Activated gamma-delta T cell treated with anti-CD3 and anti-CD28 coated beads, Interleukin-2, amount 50 U/mL, for 16 hours (primary cell): ENCODE results near the gene PSG7.
"Not testable (repeated sequence)": the region's sequence is repeated elsewhere in the genome, so short reads cannot be mapped to it uniquely, and the experiment has no call there.

Experiments used
- DNase-seq: peaks from one replicate; pipeline ENCODE4 v3.0.0-alpha.2; 2020; ENCODE audit warnings: low read depth

The PSG7 gene

DNA sequence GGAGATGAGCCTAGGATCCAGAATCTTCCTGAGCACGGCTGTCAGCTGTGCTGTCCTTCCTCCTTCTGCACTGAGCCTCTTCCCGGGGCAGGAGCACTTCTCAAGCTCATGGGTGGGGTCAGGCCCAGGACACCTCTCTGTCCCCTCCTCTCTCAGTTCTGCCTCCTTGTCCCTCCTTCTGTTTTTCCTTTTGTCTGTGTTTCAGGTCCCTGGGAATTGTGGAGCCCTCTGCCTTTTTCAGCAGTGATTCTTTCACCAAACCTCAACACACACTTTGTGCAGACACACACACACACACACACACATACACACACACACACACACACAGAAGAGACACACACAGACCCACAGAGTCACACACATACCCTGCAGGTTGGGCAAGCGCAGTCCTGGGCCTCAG lies at the start of gene PSG7:
PSG7 (minus strand) TSS at position 101 of the 400 bp plus-strand sequence. CDS start 131 bp downstream, outside the sequence.
- DNase-seq, result not testable (repeated sequence)

DNA sequence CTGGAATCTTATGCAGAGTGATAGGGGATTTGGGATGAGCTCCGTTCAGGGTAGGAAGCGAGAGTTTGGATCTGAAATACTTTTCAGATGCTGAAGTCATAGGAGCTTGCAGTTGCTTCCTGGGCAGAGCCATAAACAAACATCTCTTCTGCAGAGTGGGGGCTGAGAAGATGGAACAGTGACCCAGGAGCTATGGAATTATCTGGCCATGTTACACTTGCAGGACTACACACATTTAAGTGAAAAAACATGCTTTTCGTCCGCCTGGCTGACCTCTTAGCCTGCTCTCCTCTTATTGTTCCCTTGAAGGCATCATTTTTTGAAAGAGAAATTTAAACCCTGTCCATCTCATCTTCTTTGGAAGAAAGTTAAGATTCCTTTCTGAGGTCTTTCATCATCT lies 48.6 kb upstream of the PSG7 start:
- no peak for DNase-seq

DNA sequence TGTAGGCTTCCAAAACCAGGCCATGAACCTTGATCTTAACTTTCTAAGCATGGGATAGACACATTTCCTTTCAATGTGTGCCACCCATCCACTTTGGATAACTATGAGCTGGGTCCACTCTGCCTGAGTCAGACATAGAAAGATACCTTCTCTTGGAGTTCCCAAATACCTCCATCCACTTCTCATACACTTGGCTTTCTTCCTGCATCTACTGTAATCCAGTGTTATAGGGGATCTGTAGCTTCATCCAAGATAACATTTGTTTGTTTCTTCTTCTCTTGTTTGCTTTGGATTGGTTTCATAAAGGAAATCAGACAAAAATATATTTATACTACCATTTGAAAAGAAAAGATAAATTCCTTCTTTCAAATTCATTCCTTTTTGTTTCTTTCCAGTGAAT lies 45.1 kb upstream of the PSG7 start:
- DNase-seq, result not testable (repeated sequence)

DNA sequence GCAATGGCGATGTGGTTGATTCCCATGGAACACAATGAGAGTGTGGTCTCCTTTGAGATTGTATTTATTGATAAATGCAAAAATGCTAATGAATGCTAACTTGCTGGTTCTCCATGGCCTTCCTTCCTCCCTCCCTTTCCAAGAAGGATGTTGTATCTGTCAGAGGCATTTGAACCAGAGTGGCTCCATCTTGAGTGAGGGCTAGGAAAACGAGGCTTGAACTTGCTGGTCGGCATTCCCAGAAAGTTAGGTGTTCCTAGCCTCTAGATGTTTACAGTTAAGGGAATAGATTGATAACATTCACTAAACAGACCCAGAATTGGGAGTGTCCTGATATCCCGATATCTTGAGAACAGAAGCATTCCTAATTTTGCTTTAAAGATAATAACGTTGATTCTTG lies 34.4 kb upstream of the PSG7 start:
- not testable (repeated sequence) for DNase-seq

DNA sequence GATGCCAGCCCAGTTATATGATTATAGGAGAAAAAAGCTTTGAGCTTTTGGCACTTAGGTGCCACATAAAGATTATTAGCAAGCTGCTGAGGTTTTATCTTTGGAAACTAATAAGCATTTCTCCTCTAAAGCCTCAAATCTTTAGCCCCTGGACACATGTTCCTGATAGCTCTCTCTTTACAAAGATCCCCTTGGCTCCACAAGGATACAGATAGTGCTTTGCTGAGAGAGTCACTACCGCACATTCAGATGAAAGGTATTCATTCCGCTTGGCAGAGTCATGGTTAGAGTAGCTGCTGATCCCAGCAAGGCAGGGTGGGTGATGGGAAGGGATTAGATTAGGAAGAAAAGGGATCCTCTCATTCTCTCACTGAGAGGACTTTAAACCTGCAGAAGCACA lies 28.2 kb upstream of the PSG7 start:
- no peak for DNase-seq

DNA sequence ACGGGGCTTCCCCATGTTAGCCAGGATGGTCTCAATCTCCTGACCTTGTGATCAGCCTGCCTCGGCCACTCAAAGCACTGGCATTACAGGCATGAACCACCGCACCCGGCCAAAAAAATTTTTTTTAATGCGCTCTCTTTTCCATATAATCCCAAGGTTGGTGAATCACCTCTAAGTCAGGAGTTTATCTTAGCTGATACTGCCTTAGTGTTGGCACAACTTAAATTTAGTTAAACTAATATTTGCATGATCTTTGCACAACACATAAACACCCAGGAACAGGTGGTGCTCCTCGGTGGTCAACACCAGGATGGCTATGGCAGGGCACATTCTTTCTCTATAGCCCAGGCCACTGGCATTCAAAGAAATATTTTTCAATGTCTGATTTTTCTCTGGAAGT lies 24.1 kb upstream of the PSG7 start:
- no peak for DNase-seq

DNA sequence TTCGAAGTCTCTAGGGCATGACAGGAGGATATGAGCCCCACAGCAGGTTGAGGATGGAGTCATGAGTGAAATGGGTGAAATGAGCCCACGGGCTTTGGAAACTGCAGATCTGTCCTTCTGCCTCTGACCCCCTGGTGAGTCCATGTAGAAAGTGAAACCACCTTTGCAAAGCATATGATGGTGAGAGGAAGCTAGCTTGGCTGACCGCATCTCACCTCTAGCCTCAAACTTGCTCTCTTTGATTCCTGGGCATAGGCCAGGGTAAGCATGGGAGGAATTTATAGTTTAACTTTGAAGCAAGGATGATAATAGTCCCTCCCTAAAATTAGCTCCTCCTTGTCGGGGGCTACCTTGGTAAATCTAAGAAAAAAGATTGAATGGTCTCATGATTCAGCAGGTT lies 15.1 kb upstream of the PSG7 start:
- not testable (repeated sequence) for DNase-seq

DNA sequence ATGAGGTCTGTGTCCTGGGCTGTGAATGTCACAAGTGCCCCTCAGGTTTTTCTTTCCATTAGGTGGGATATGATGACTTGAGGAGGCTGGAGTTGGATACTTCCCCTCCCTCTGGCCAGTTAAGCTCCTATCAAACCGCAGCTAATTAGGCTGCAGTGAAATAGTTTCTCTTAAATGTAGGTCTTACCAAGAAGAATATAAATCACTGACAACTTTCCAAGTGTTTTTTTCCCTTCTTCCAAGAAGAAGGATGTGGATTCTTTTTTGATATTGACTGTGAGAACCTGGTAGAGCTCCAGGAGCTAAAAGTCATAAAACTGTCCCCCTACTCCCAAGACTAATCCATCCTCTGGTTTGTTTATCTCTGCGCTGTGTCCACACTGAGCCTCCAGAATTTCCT lies 14.5 kb upstream of the PSG7 start:
- DNase-seq, result not testable (repeated sequence)

DNA sequence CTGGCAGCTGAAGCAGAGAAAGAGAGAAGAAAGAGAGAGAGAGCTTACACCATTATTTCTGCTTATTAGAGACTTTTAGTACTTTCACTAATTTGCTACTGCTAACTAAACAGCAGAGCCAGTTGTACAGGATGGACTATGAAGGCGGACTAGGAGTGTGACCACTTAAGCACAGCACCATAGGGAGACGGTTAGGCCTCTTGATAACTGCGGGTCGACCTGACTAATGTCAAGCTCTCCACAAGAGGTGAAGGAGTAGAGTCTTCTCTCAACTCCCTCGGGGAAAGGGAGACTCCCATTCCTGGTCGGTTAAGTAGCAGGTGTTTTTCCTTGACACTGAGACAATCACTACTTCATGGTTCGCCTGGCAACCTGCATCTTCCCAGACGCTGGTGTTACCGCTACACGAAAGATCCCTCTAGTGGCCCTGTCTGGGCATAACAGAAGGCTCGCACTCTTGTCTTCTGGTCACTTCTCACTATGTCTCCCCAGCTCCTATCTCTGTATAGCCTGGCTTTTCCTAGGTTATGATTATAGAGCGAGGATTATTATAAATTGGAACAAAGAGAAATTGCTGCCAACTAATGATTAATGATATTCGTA lies 5.3 kb upstream of the PSG7 start:
- DNase-seq, result no peak

DNA sequence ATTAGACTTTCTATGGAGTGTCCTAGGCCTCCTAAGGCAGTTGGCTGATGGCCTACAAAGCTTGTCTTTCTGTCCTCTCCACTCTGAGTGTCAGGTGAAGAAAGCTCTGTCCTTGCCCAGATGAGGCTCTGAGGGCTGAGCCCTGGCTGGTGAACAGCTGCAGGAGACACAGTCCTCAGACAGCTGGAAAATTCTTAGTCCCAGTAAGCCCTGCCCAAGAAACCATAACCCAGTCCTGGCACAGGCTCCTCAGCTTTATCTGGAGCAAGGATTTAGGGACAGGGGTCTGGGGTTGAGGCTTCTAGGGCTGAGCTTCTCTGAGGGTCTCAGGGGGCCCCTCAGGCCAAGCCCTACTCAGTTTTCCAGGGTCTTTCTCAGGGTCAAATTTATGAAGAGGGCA lies 2.3 kb downstream of the PSG7 start:
- DNase-seq, result not testable (repeated sequence)

DNA sequence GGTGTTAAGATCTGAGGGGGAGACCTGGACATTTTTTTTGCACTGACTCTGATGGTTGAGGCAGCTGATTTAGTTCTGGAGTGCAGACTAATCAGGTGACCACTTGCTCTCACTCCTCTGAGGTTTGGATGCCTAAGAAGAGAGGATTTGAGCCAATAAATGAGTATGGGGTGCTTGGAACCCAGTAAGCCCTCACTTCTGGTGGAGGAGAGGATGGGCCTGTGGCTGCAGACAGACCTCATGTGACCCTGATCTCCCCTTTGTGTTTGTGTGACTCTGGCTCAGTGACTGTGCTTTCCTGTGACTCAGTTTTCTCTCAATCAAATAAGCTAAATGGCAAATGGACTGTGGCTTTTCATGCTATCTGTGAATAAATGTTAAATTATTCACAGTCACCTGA lies 2.8 kb downstream of the PSG7 start:
- DNase-seq, result not testable (repeated sequence)

DNA sequence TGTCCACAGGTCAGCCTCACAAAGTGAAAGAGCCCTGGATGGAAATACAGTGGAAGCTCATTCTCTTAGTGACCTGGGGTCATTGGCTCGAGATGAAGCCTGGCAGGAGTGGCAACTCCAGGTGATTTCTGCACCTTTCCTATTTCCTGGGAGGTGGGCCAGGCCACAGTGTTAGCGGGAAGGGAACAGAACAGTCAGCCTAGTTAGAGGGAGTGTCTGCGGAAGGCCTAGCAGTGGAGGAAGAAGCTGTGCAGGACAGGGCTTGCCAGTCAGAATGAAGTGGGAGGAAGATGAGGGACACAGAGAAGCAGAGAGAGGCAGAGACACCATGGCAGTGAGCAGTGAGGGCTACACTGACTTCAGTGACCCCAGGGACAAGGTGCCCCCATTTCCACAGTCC lies 3.6 kb downstream of the PSG7 start:
- not testable (repeated sequence) for DNase-seq

DNA sequence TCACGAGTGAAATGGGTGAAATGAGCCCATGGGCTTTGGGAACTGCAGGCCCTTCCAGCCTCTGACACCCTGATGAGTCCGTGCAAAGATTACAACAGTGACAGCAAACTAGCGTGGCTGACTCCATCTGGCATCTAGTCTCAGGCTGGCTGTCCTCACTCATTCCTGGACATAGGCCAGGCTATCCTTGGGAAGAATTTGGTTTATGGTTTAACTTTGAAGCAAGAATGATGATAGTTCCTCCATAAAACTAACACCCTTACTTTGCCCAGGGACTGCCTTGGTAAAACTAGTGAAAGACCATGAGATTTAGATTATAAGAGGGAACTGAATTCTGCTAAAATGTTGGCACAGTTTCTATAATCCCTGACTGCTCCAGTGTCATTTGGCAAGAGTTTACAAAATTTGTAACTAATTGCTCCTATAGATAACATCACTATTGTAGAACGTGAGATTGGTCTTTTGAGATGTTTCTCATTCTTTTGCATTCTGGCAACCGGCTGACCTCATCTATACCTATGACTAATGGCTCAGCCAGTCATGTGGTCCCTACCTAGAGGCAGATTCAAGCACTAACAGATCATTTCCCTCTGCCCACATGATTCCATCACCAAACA lies 4.4 kb downstream of the PSG7 start:
- DNase-seq, result not testable (repeated sequence)

DNA sequence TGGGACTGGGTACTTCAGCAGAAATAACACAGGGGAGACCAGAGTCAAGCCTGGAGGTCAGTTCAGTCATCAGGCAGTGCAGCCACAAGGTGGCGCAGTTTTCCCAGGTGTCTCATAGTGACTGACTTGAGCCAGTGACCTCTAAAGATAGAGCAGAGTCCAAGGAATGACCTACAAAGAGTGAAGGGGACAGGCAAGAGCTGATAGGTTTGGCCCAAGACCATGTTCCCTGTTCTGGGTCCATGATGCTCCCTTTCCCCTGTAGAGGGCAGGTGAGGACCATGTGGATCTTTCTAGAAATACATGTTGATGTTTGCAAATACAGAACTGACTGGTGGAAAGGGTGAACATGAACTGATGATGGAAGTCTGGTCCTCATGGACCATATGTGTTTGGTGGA lies 6.8 kb downstream of the PSG7 start:
- not testable (repeated sequence) for DNase-seq

DNA sequence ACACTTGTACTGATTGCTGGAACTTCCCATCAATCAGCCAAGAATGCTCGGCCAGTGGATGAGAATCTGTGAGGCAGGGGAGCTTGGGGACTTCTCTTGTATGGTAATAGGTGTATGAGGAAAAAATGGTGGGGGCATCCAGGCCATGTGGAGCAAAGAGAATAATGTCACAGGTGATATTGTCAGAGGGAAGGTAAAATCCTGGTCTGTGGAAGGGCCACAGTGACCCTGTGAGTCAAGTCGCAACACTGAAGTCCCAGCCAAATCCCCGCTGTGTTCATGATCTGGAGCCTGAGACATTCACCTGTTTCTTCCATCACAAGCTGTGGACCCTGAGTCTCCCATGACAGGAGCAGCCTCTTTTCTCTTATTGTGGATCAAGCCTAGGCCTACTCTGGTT lies 8.1 kb downstream of the PSG7 start:
- DNase-seq, result no peak

DNA sequence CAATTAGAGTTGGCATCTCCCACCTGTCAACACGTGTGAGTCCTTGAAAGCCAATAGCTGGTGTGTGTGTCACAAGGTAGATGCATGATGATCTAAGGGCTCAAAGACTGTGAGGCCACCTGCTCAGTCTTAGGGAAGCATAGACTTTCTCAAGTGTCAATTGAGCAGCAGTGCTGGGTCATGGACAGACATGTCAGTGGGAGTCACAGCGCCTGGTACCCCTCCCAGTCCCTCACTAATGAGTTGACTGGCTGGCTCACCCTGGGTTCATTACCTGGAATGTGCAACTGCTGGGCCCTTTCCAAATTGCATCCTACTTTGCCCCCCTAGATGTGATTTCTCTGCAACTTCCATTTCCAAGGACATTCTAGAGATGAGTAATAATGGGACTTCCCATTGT lies 10.2 kb downstream of the PSG7 start:
- DNase-seq, result no peak

DNA sequence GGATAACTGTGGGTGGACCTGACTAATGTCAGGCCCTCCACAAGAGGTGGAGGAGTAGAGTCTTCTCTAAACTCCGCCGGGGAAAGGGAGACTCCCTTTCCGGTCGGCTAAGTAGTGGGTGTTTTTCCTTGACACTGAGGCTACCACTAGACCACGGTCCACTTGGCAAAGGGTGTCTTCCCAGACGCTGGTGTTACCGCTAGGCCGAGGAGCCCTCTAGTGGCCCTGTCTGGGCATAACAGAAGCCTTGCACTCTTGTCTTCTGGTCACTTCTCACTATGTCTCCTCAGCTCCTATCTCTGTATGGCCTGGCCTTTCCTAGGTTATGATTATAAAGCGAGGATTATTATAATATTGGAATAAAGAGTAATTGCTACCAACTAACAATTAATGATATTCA lies 13.9 kb downstream of the PSG7 start:
- not testable (repeated sequence) for DNase-seq

DNA sequence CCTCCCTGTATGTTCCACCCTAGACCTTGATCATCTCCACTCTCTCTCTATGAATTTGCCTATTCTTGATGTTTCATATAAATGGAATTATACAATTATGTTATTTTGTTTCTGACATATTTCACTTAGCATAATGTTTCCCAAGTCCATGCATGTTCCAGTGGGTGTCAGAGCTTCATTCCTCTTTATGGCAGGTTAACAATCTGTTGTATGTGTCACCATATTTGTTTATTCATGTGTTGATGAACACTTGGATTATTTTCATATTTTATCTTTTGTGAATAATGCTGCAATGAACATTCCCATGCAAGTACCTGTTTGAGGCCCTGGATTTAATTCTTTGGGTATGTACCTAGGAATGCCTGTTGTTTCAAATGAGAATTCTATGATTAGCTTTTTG lies 16.0 kb downstream of the PSG7 start:
- not testable (repeated sequence) for DNase-seq

DNA sequence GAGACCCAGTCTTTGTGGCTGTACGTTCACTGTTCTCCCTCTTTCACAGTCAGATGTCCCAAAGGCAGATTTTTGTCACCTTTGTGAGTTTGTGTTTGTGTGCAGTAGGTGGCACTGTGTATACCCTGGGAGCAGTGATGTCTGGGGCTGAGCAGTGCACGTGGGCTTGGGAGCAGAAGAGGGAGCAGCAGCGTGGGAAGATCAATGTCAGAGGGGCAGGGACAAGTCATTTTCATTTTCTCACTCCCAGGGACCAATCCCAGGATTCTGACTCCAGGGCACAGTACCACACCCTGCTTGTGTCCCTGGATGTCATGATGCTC lies 17.3 kb downstream of the PSG7 start:
- DNase-seq, result no peak

DNA sequence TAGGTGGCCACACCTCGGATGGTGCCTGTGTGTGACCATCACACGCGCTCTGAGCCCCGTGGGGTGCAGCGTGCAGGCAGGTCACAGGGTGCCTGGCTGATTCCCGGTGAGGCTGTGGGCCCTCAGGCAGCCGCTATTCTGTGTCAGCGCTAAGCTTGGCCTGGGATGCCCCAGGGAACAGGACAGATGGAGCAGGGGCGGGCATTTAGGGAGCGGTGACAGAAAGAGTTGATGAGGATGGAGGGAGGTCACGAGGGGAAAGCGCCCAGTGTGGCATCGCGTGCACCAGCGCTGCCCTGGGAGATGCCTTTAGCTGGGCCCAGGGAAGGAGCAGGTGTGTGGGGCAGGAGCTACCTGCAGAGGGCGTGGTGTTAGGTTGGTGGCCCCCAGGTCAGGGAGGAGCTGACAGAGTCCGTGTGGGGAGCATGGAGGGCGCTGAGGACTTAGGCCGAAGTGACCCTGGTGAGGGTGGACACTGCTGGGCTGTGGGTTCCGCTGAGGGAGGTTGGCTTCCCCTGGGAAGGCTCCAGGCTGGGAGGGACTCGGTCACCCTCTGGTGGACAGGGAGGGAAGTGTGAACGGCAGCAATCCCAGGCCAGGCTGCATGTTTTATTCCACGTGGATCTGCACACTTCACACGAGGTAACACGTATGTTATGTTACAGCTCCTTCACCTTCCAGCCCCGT lies 17.8 kb downstream of the PSG7 start:
- DNase-seq, result not testable (repeated sequence)

DNA sequence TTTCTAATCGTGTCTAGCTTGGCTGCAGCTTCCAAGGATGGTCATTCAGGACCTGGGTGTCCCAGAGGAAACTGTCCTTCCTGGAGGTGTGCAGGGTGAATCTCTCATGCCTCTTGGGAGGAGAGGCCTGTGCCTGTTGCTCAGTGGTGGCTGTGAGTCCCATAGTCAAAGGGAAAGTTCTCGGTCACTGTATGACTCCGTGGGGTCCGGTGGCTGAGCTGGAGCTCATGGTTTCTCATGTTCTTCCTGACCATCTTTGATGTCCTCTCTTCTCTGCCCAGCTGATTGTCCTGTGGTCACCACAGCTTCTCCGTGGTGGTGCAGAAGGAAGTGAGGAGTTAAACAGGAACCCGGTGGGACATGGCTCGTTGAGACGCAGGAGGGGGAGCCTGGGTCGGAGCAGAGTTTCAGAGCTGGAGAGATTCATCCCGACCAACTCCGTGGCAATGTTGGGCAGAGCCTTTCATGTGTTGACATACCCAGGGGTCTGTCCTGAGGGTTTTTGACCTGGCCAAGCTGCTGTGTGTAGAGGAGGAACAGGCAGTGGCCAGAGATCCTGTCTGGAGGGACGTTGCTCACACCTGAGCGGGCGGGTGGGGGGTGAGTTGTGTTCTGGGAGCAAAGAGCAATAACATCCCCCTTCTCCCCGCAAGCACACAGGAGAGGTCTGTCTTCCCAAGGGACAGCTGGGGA lies 18.5 kb downstream of the PSG7 start:
- not testable (repeated sequence) for DNase-seq

DNA sequence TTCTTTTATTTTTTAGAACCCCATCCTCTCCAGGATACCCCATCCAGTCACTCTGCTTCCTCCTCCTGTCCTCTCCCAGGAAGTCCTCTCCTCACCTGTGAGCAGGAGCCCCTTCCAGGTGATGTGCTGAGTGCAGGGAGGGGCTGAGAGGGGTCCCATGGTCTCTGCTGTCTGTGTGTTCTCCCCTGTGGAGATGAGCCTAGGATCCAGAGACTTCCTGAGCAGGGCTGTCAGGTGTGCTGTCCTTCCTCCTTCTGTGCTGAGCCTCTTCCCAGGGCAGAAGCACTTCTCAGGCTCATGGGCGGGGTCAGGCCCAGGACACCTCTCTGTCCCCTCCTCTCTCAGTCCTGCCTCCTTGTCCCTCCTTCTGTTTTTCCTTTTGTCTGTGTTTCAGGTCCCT lies 19.4 kb downstream of the PSG7 start, which contains the start of gene PSG6:
PSG6 (minus strand) TSS at position 261 of the 400 bp plus-strand sequence; CDS start at position 159, 102 bp downstream.
- DNase-seq, result not testable (repeated sequence)

DNA sequence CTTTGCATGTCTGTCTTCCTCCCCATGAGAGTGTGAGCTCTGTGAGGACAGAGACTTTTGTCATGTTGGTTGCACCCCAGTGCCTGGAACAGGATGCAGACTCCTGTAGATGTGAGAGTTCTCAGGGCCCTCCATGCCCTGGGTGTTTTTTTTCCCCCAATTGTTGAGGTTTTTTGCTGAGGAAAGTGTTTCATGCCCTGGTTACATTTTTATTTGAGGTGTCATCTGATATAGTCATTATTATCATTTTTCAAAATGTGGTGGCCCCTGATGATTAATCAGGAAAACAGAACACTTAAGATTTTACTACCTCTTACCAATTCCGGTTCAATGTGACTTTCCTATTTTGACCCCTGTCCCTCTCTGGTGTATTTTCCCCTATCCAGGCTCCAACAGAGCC lies 20.1 kb downstream of the PSG7 start:
- DNase-seq, result not testable (repeated sequence)
